Testis (tissue), 3 donors: ENCODE measurements around the gene ADRM1. TPM values are rescaled to one million over a fixed set of nuclear protein-coding genes. Genes with fewer than 3 reads are reported as not detected.
A peak's percentile ranks its signal among the peaks of the same experiment; 100 is the strongest.

Experiments used
- DNase-seq: peaks from one replicate; pipeline ENCODE4 v3.0.0-alpha.2; 2019
- H3K27ac ChIP-seq, 2 donors: fragments of 200-600 bp; sonication (generic); one replicate each; pipeline ENCODE4 v1.5.1; 2019
- H3K27me3 ChIP-seq: fragments of 200-600 bp; sonication (generic); one replicate; pipeline ENCODE4 v1.5.1; 2019
- H3K36me3 ChIP-seq: fragments of 200-600 bp; sonication (generic); one replicate; pipeline ENCODE4 v1.5.1; 2017; ENCODE audit warnings: low read depth; ENCODE audit errors: missing control alignments
- H3K4me1 ChIP-seq: fragments of 200-600 bp; sonication (generic); one replicate; pipeline ENCODE4 v1.5.1; 2019
- H3K4me3 ChIP-seq, 2 donors: fragments of 200-600 bp; sonication (generic); one replicate each; pipeline ENCODE4 v1.5.1; 2017 to 2019
- H3K9me3 ChIP-seq: fragments of 200-600 bp; sonication (generic); one replicate; pipeline ENCODE4 v1.5.1; 2017
- CTCF ChIP-seq, 3 experiments: fragments of 450-650 bp in 2 of 3; fragments of 200-600 bp in 1 of 3; sonication (generic) in 1 of 3; IDR thresholded peaks; one replicate each; pipeline ENCODE4 v1.5.1; 2016 to 2019; ENCODE audit warnings: antibody characterized with exemption in 3 of 3, mild to moderate bottlenecking in 2 of 3, moderate library complexity in 1 of 3
- POLR2A ChIP-seq: fragments of 450-650 bp; IDR thresholded peaks from one replicate; pipeline ENCODE4 v1.6.1; 2017; ENCODE audit warnings: antibody characterized with exemption, mild to moderate bottlenecking, moderate library complexity
- WGBS, 2 donors: methylation state at CpG; one replicate each; pipeline ENCODE4 v1.1.5; 2018; 5-methylcytosine and 5-hydroxymethylcytosine counted together
- intact Hi-C: fragments of 100-400 bp; cut with DNase I; formaldehyde crosslinking; loops from one replicate; pipeline ENCODE4 v1.15.1; 2023; ENCODE audit warnings: low total_unique reads
- polyA plus RNA-seq: library from polyadenylated mRNA; stranded (reverse); fragments of 350-450 nt; fragmentation: Illumina TruSeq; extraction: RNeasy Lipid Tissue Mini Kit (QIAGEN cat#74804); gene quantifications from one replicate; pipeline ENCODE4 v1.2.3, GENCODE V29; 2014; ENCODE audit warnings: low read depth, low replicate concordance; ENCODE audit not compliant: insufficient read depth
- total RNA-seq, 2 donors: library from RNA; depleted of rRNA; stranded (reverse); fragments of >200 nt; gene quantifications; one replicate each; pipeline ENCODE4 v1.2.3, GENCODE V29; 2016

Gene ADRM1
- total and polyA plus RNA-seq, 3 donors from 2014 or later: 191 to 286 (median 283) TPM

- Histone ChIP-seq H3K27me3 (no peaks in the 10 kb centered on the region), H3K27ac (no peak overlapping the region), H3K4me3 (no peak overlapping the region), H3K36me3 (no peaks in the 10 kb centered on the region), H3K9me3 (no peaks in the 10 kb centered on the region), H3K4me1 (peaks cover 13% of the 10 kb centered on the region)
- no peak for DNase-seq
- intact Hi-C loops: no loop called here
- TF ChIP-seq CTCF (IDR thresholded peaks at IDR 0.05): no peak
- no peak for TF ChIP-seq POLR2A
- WGBS, 2 donors: 89 to 90% methylated on average over 19 to 25 of the region's 26 CpGs
Measured at GRCh38 chr20:62309198-62309944, 6.6 kb downstream of the ADRM1 start.

- Histone ChIP-seq H3K4me3 (no peak overlapping the region), H3K9me3 (no peaks in the 10 kb centered on the region), H3K27me3 (no peaks in the 10 kb centered on the region), H3K27ac (no peak overlapping the region), H3K36me3 (no peaks in the 10 kb centered on the region), H3K4me1 (peaks cover 5% of the 10 kb centered on the region)
- DNase-seq: no peak
- TF ChIP-seq POLR2A: no peak
- intact Hi-C loops: no loop called here
- WGBS, 2 donors: 83 to 85% methylated on average over 7 to 29 of the region's 29 CpGs
Measured at GRCh38 chr20:62309947-62310756, 7.4 kb downstream of the ADRM1 start.

- H3K27ac ChIP-seq: no peak overlapping the region
Measured at GRCh38 chr20:62310757-62311121, 7.9 kb downstream of the ADRM1 start.

GRCh38 chr20:62311150-62311549, 8.4 kb downstream of the ADRM1 start:
- WGBS, 2 donors: 89 to 92% methylated on average over 7 to 18 of the region's 18 CpGs
- Histone ChIP-seq H3K27ac (no peak overlapping the region), H3K4me1 (peaks cover 3% of the 10 kb centered on the region), H3K4me3 (no peak overlapping the region), H3K36me3 (no peaks in the 10 kb centered on the region), H3K27me3 (no peaks in the 10 kb centered on the region), H3K9me3 (no peaks in the 10 kb centered on the region)
- intact Hi-C loops: no loop called here
- no peak for DNase-seq
- TF ChIP-seq CTCF (IDR thresholded peaks at IDR 0.05): no peak
- no peak for TF ChIP-seq POLR2A

More at GRCh38 chr20:62310757-62311121, 7.9 kb downstream of the ADRM1 start:
- WGBS, 2 donors: 70 to 80% methylated on average over 12 to 25 of the region's 25 CpGs
- no peaks in the 10 kb centered on the region for H3K36me3 ChIP-seq
- no peak for TF ChIP-seq POLR2A
- no peak for TF ChIP-seq CTCF (IDR thresholded peaks at IDR 0.05)
- DNase-seq: peak; percentile 60
- intact Hi-C loops: no loop called here
- peaks cover 1% of the 10 kb centered on the region for H3K4me1 ChIP-seq
- H3K9me3 ChIP-seq: no peaks in the 10 kb centered on the region
- H3K4me3 ChIP-seq: no peak overlapping the region
- H3K27me3 ChIP-seq: no peaks in the 10 kb centered on the region

- H3K27ac ChIP-seq: no peak overlapping the region
- intact Hi-C loops: no loop called here
Measured at GRCh38 chr20:62311832-62312661, 9.2 kb downstream of the ADRM1 start.

More at GRCh38 chr20:62311832-62312661, 9.2 kb downstream of the ADRM1 start:
- no peaks in the 10 kb centered on the region for H3K36me3 ChIP-seq
- no peak overlapping the region for H3K4me3 ChIP-seq
- H3K9me3 ChIP-seq: no peaks in the 10 kb centered on the region
- no peak for DNase-seq
- WGBS, 2 donors: 91 to 92% methylated on average over 24 to 51 of the region's 60 CpGs
- H3K4me1 ChIP-seq: peaks cover 3% of the 10 kb centered on the region
- no peaks in the 10 kb centered on the region for H3K27me3 ChIP-seq
- TF ChIP-seq CTCF (IDR thresholded peaks at IDR 0.05): no peak
- TF ChIP-seq POLR2A: no peak
